T-helper 2 cell treated with Interferon-gamma antibody and Interleukin-4, amounts not matched to agents 100 ng/mL and 5 ng/mL, for 36 hours (primary cell): ENCODE results near the gene SPIN2A. TPM values are rescaled to one million over a fixed set of nuclear protein-coding genes. Genes with fewer than 3 reads are reported as not detected.
"Not testable (repeated sequence)": the region's sequence is repeated elsewhere in the genome, so short reads cannot be mapped to it uniquely, and the experiment has no call there.

Experiments used
- intact Hi-C: fragments of 100-400 bp; cut with micrococcal nuclease; formaldehyde crosslinking; loops from one replicate; pipeline ENCODE4 v1.15.1; 2023
- total RNA-seq: library from RNA; stranded (reverse); gene quantifications from 2 replicates; pipeline ENCODE4 v1.2.3, GENCODE V29; 2022

Gene SPIN2A
- total RNA-seq: 0.70 and 1.1 TPM in 2 replicates

DNA sequence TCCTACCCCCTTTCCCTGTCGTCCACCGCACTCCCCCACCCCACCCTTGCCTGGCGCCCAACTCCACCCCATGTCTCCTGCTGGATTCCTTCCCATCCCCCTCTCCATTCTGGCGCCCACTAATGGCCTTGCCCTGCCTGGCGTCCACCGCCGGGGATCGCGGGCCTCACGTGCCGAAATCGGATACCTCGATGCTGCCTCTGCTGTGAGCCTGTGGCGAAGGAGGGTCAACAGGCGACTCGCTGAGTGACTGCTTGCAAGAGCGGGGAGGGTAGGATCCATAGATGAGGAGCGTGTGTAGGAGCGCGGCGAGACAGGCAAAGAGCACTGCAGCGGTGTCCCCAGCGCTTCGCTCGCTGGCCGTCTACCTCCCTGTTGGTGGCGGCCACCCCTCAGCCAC, at the start of gene SPIN2A:
Gene SPIN2A (minus strand): TSS at position 325 of the 400 bp plus-strand sequence. CDS start 800 bp downstream, outside the sequence.
- intact Hi-C loops: not testable (repeated sequence)

DNA sequence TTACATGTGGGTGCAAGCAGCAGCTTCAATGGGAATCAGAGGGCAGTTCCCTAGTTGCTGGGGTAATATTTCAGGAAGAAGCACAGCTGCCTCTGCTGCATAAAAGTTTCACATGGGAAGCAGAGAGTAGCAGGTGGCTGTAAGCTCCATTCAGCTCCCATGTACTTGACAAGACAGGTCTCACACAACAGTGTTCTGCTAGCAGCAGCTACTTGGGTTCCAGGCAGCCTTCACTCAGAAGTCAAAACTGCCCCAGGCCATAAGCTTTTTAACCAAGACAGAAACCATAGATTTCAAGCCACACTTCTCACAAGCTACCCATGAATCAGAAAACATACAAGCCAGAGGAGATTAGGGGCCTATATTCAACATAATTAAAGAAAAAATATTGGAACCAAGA, 41.4 kb upstream of the SPIN2A start:
- intact Hi-C loops: no loop called here

DNA sequence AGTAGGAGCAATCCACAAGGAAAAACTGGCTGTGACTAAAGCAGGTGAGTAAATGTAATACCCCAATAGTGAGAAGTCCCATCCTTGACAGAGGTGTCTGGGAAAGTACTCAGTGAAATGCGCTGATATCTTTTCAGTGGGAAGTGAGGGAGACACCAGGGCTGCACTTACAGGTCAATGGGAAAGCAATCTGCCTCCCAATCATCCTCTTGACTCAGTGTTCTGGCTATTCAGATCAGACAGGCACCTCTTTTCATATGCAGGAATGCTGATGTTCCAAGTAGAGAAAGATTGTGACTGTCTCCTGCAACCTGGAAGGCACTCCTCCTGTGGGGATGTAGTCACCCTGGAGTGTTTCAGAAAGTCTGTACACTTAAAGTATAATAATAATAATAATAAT, 39.9 kb upstream of the SPIN2A start:
- intact Hi-C loops: no loop called here

DNA sequence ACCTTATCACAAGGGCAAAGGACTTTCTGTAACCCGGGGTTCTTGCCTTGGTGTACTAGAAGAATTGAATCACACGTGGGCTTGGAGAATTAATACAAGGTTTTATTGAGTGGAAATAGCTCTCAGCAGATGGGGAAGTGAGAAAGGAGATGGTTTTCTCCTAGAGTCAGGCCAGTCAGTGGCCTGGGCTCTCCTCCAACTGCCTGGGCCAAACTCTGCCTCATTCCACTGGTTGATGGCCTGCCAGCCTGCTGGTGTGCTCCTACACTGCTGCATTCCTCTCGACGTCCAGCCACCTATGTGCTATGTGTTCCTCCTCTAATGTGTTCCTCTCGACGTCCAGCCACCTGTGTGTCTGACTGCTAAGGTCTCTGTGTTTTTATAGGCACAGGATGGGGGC, 35.3 kb upstream of the SPIN2A start:
- intact Hi-C loops: no loop called here

DNA sequence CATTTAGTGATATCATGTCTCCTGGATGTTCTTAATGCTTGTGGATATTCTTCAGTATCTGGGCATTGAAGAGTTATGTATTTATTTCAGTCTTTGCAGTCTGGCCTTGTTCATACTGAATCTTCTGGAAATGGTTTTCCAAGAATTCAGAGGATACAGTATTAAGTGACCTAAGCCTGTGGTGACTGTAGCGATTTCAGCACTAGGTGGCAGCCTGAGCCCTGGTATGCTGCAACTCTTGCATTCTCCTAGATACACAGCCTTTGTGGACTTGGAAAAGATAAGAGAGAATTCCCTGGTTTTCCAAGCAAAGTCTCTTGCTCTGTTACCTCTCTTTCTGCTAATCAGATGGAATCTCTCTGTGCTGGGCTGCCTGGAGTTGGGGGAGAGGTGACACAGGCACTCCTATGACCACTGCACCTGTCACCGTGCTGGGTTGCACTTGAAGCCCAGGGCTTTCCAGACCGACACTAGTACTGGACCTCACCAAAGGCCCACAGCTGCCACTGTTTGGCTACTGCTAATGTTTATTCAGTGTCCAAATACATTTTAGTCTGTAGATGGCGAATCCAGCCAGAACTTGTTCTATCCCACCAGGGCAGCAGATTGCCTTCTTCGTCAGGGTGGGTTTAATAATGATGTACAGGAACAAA, 19.3 kb upstream of the SPIN2A start:
- intact Hi-C loops: loop anchor here (5.0 kb wide), 1 partner anchor 296 kb away; no protein-coding TSS in a partner anchor

DNA sequence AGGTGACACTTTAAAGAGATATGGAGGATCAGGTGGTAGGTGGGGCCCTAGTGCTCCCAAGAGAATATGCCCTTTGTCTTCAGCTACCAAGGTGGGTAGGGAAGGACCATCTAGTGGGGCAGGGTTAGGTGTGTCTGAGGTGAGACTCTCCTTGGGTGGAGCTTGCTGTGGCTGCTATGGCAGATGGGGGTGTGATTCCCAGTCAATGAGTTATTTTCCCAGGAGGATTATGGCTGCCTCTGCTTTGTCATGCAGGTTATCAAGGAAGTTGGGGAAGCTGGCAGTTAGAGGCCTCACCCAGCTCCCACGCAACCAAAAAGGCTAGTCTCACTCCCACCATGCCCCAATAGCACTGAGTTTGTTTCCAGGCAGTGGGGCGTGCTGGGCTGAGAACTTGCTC, 18.0 kb upstream of the SPIN2A start:
- intact Hi-C loops: loop anchor here (5.0 kb wide), 1 partner anchor 297 kb away; no protein-coding TSS in a partner anchor

DNA sequence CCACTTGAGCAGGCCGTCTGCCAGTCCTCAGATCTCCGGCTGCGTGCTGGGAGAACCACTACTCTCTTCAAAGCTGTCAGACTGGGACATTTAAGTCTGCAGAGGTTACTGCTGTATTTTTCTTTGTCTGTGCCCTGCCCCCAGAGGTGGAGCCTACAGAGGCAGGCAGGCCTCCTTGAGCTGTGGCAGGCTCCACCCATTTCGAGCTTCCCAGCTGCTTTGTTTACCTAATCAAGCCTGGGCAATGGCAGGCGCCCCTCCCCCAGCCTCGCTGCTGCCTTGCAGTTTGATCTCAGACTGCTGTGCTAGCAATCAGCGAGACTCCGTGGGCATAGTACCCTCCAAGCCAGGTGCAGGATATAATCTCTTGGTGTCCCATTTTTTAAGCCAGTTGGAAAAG, 15.0 kb upstream of the SPIN2A start:
- intact Hi-C loops: not testable (repeated sequence)

DNA sequence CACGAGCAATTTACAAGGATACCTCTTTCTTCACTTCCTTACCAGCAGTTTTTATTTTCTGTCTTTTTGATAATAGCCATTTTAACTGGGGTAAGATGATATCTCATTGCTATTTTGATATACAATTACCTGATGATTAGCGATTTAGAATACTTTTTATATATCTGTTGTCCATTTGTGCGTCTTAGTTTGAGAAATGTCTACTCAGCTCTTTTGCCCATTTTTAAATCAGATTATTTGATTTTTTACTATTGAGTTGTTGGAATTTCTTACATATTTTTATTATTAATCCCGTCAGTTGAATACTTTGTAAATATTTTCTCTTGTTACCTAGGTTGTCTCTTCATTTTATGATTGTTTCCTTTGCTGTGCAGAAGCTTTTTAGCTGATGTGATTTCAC, 1.5 kb upstream of the SPIN2A start:
- intact Hi-C loops: no loop called here

DNA sequence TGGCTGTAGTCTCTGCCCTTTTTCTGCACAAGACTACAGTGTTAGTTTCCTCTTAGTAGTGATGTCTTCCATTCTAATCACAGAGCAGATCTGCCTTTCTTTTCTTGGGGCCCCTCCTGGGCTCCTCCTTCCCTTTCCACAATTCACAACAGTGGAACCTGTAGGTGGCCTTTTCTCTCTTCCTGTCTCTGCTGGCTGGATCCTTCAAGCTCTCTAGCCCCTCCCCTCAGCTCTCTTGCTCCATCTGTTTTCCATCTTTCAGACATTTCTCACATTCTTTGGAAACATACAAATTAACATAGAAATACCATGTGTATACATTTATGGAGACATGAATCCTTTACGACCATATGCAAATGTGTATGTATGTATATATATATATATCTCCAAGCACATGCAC, 304 bp upstream of the SPIN2A start:
- intact Hi-C loops: no loop called here

DNA sequence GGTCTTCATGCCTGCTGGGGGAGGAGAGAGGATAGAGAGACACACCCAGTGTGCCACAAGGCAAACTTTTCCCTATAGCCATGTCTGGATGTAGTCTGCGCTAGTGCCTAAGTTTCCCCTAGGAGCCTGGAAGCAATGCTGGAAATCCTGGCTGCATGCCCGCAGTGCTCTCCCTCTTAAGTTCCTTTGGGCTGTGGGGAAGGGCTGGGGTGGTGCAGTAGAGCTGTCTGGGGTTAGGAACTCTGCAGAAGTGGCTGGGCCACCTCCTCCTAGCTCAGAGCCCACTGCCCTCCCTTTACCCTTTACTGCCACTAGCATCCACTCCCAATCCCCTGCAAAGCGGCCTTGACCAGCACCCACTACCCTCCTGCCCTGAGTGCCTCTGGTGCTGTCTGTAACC, 608 bp downstream of the SPIN2A start:
- intact Hi-C loops: not testable (repeated sequence)

DNA sequence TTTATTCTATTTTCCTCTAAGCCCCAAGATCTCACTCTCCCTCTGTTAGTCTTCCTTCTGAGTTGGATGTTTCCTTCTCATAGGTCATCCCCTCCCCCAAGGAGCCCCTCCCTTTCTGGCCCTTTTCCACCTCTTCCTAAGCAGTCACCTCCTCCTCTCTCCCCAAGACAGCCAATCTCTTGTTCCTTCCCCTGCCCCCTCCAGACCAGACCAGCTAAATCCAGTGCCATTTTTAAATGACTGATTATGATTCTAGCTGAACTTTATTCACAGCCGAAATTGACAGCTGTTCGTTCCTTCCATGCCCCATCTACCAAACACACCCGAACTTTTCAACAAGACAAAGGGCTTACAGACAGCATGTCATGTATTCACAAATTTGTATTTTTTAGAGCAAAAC, 1.9 kb downstream of the SPIN2A start:
- intact Hi-C loops: no loop called here

DNA sequence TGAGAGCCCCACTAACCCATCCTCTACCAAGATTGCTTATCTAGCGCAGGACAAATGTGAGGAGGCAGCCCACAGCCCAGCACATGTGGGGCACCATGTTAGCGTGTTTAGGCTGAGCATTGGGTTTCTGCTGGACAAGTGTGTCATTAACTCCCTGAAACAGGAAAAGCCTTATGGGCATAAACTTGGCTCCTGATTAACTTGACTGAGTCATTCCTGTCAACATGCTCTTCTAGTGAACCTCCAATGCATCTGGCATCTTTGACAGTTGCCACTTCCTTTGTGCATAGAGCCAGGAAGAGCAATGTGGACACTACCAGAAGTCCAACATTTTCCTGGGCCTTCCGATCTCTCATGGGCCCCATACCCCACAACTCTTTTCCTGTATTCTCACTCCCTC, 2.5 kb downstream of the SPIN2A start:
- intact Hi-C loops: no loop called here

DNA sequence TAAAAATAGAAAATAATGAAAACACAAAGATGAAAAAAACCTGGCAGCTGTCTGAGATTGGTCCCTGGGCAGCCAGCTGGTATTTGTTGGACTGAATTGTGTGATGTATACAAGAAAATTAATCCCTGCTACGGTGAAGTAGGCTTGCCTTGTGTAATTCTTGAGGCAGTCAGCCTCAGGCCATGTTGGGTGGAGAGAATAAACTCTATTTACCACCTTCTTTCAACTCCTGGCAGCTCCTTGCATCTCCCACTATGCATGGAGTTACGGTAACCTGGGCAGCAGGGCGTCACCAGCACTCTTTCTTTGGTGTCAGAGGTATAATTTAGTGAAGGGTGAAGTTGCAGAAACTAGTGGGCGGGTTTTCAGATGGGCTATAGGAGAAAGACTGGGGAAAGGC, 3.5 kb downstream of the SPIN2A start:
- intact Hi-C loops: no loop called here

DNA sequence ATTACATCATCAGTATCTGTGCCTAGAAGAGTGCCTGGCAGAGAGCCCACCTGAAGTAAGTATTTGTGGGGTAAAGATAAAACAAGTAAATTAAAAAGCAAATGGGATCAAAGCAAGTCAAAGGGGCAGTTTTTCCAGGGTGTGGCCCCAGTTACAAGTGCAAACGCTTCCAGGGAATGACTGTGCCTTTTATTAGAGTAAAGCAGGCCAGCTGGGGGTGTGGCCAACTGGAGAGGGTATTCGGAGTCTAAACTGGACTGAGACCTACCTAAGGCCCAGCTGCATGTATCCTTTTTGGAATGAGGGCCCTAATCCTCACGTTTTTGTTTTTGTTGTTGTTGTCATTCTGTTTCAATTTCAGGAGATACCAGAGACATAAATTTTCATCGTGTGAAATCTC, 3.9 kb downstream of the SPIN2A start:
- intact Hi-C loops: not testable (repeated sequence)

DNA sequence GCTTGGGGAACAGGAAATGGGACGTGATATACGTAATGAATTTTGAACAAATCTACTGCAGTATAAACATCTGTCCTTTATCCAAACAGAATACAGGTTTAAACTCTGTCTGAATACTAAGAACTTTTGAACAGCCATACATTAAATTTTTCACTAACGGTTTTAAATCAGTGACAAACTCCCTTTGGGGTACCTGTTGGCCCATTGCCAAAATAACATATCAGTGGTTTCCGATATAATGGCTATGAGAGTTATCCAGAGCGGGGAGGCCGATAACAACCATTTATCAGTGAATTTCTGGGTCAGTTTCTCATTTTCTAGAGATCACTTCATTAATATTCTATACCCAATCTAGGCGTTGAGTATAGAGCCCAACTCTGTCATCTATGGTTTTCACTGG, 5.2 kb downstream of the SPIN2A start:
- intact Hi-C loops: no loop called here

DNA sequence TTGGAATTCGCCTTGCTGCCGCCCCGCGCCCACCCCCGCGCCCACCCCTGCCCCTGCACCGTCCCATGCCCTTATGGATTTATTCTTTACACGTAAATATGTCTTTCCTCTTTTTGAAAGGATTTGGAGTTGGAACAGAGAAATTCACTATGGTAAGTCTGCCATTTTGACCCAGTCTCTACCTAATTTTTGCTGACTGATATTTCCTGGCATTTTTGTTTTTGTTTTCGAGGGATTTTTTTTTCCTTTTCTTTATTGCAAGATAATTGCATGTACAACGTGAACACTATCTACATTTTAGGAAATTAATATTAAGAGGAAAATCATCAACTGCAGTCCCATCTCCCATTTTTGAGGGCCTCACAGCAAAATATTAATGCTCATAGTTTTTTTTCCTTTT, 15.4 kb downstream of the SPIN2A start:
- intact Hi-C loops: loop anchor here (2.0 to 5.0 kb wide), 4 partner anchors 125 to 785 kb away; partner anchors contain the start of genes FAAH2 and SPIN3

DNA sequence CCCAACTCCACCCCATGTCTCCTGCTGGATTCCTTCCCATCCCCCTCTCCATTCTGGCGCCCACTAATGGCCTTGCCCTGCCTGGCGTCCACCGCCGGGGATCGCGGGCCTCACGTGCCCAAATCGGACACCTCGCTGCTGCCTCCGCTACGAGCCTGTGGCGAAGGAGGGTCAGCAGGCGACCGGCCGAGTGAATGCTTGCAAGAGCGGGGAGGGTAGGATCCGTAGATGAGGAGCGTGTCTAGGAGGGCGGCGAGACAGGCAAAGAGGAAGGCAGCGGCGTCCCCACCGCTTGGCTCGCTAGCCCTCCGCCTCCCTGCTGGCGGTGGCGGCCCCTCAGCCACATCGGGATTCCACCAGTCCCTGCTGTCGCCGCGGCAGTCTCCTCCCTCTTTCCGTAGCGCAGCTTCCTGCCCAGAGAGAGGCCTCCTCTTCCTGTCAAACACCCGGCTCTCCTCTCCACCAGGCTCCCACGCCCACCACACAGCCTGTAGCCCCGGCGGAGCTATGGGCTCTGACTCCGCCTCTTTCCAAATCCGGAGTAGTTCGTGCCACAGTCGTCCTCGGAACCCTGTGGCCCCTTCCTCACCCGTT, 15.9 kb downstream of the SPIN2A start, which contains the start of gene SPIN2B:
Gene SPIN2B (minus strand): TSS at position 387 of the 594 bp plus-strand sequence.
- intact Hi-C loops: loop anchor here (2.0 to 5.0 kb wide), 4 partner anchors 124 to 786 kb away; partner anchors contain the start of genes FAAH2 and SPIN3

DNA sequence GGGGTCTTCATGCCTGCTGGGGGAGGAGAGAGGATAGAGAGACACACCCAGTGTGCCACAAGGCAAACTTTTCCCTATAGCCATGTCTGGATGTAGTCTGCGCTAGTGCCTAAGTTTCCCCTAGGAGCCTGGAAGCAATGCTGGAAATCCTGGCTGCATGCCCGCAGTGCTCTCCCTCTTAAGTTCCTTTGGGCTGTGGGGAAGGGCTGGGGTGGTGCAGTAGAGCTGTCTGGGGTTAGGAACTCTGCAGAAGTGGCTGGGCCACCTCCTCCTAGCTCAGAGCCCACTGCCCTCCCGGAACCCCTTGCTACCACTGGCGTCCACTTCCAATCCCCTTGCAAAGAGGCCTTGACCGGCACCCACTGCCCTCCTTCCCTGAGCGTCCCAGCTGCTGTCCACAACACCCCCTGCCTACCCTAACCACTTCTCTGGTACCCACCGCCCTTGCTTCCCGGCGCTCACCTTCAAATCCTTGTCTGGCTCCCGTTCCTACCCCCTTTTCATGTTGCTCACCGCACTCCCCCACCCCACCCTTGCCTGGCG, 16.5 kb downstream of the SPIN2A start:
- intact Hi-C loops: loop anchor here (2.0 to 5.0 kb wide), 4 partner anchors 123 to 787 kb away; partner anchors contain the start of genes FAAH2 and SPIN3

DNA sequence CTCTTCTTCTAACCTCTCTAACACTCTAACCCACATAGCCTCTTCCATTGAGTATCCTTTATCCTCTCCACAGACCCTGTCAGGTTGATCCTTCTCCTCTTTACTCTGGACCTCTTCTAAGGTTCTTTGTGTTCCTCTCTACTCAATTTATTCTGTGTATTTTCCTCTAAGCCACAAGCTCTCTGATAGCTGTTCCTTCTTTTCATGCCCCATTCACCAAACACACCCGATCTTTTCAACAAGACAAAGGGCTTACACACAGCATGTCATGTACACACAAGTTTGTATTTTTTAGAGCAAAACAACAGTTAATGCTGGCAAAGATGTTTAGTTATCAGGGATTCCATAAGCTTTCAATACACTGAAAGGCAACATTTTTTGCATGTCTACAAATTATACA, 17.8 kb downstream of the SPIN2A start:
- intact Hi-C loops: no loop called here

DNA sequence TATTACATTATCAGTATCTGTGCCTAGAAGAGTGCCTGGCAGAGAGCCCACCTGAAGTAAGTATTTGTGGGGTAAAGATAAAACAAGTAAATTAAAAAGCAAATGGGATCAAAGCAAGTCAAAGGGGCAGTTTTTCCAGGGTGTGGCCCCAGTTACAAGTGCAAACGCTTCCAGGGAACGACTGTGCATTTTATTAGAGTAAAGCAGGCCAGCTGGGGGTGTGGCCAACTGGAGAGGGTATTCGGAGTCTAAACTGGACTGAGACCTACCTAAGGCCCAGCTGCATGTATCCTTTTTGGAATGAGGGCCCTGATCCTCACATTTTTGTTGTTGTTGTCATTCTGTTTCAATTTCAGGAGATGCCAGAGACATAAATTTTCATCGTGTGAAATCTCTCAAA, 19.6 kb downstream of the SPIN2A start:
- intact Hi-C loops: not testable (repeated sequence)

DNA sequence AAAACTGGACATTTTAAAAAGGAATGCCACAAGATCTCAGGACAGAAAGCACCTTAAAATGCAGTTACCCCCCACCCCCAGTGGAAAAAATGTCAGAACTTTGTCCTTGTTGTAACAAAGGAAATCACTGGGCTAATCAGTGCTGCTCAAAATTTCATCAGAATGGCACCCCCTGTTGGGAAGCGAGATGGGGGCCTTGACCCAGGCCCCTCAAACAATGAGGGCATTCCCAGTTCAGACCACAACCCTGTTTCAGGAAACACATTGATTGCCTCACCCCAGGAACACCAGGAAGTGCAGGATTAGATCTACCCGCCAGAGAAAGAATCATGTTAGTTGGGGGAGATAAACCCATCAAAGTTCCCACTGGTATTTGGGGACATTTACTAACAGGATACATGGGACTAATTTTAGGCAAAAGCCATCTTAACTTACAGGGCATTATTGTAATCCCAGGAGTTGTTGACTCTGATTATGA, 32.2 kb downstream of the SPIN2A start:
- intact Hi-C loops: no loop called here

DNA sequence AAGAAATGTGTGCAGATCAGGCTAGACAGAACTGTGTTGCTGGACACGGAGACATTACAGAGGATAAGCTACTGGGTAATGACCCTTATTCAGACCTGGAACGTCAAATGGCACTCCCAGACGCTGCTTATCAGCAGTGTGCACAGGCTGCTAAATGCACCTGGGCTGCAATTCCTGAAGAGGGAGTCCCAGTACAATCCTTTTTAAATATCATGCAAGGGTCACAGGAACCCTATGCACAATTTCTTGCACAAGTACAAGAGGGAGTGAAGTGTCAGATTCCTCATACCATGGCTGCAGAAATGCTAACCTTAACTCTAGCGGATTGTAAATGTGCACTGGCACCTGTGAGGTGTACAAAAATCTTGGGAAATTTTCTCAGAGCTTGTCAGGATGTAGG, 32.8 kb downstream of the SPIN2A start:
- intact Hi-C loops: no loop called here
